GM18526 (cell line): ENCODE results near the gene GAL3ST2.

ENCODE experiments used
- POLR2A ChIP-seq: IDR thresholded peaks from 3 replicates; pipeline ENCODE4 v1.6.1; 2011; ENCODE audit not compliant: insufficient read length; ENCODE audit errors: extremely low read depth

The GAL3ST2 gene

DNA sequence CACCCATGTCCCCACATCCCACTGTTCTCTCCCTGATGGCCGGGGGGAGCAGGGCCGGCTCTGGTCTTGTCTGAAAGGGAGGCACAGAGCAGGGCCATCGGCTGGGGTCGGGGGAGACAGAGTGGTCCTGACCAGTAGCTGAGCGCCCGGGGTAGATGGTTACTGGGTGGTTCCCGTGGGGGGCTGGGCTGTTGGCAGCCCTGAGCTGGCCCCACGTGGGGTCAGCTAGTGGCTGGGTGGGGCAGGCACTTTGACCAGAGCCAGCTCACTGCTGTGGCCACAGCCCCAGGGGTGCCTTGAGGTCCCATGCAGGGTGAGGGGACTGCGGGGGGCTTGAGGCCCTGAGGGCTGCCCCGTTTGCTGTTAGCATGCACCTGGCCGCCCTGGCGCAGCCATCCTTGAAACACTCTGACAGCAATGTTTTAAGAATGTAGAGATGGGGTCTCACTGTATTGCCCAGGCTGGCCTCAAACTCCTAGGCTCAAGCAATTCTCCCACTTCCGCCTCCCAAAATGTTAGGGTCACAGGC, 20.1 kb downstream of the GAL3ST2 start:
- no peak for TF ChIP-seq POLR2A

GRCh38 chr2:241797441-241798080, 20.9 kb downstream of the GAL3ST2 start:
- TF ChIP-seq POLR2A, result no peak

- TF ChIP-seq POLR2A, result no peak
These were observed 21.5 kb downstream of the GAL3ST2 start for GRCh38 chr2:241798081-241798630.

DNA sequence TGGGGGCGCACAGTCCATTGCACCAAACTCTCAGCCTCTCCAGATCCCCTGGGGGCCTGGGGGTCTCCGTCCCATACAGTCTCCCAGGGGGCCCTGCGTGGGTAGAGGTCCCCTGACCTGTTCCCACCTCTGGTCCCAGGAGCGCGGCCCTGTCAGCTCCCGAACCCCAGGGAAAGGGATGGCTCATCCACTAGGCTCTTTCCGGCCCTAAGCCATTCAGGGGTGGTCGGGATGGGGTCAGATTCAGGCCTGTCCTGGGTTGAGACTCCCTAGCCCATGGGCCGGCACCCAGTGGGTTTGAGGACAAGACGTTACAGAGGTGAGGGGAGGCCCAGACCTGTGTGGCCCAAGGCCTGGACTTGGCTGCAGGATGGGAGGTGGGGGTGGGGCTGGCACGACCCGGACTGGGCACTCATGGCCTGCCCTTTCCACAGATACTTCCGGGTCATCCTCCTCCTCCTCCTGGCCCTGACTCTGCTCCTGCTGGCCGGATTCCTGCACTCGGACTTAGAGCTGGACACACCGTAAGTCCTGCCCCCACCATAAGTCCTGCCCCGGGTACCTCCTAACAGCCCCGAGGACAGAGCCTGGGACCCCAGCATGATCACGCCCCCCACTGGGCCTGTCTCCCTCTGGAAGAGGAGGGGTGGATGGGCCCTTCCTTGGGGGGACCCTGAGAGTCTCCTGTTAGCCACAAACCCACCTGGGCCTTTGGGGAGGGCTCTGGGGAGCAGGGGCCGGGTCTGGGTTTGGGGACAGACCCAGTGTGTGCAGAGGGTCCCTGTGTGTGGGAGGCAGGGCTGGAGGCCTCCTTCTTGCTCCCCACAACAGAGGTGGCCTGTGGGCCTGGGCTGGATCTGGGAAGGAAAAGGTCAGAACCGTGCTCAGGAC, 22.3 kb downstream of the GAL3ST2 start:
- no peak for TF ChIP-seq POLR2A

GRCh38 chr2:241799522-241800197, 23.0 kb downstream of the GAL3ST2 start:
- TF ChIP-seq POLR2A, result no peak

DNA sequence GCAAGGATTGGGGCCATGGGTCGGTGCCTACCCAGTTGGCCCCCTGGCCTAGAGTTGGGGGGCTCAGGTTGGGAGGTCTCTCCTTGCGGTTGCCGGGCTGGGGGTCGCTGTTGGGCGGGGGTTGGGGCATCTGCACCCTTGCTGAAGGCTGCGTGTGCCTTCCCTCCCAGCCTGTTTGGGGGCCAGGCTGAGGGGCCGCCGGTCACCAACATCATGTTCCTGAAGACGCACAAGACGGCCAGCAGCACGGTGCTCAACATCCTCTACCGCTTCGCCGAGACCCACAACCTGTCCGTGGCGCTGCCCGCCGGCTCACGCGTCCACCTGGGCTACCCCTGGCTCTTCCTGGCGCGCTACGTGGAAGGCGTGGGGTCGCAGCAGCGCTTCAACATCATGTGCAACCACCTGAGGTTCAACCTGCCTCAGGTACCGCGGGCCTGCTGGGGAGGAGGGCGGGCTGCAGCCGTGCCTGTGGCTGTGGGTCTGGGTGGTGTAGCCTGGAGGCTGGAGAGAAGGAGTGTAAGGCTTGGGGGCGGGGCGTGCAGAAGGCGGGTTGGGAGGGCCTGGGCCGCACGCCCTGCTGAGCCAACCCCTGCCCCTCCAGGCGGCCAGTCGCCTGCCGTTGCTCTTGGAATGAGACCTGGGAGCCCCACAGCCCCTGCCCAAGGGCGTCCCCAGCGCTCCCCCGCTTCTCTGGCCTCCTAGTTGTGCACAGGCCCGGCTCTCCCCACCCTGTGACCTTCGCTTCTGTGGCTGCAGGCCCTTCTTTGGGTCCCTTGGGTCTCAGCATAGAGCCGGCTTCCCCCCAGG, 25.2 kb downstream of the GAL3ST2 start:
- TF ChIP-seq POLR2A, result no peak

GRCh38 chr2:241802421-241803318, 26.0 kb downstream of the GAL3ST2 start:
- no peak for TF ChIP-seq POLR2A

DNA sequence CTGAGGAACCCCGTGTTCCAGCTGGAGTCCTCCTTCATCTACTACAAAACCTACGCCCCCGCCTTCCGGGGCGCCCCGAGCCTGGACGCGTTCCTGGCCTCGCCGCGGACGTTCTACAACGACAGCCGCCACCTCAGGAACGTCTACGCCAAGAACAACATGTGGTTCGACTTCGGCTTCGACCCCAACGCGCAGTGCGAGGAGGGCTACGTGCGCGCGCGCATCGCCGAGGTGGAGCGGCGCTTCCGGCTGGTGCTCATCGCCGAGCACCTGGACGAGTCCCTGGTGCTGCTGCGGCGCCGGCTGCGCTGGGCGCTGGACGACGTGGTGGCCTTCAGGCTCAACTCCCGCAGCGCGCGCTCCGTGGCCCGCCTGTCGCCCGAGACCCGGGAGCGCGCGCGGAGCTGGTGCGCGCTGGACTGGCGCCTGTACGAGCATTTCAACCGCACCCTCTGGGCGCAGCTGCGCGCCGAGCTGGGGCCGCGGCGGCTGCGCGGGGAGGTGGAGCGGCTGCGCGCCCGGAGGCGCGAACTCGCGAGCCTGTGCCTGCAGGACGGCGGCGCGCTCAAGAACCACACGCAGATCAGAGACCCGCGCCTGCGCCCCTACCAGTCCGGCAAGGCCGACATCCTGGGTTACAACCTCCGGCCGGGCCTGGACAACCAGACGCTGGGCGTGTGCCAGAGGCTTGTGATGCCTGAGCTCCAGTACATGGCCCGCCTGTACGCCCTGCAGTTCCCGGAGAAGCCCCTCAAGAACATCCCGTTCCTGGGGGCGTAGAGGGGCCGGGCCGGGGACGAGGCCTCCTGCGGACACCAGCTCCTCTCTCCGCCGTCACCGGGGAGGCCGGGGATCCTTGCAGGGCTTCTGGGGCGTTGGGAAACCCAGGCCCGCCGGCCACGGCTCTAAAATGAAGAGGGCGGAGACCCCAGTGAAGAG, 27.0 kb downstream of the GAL3ST2 start:
- TF ChIP-seq POLR2A, result no peak

DNA sequence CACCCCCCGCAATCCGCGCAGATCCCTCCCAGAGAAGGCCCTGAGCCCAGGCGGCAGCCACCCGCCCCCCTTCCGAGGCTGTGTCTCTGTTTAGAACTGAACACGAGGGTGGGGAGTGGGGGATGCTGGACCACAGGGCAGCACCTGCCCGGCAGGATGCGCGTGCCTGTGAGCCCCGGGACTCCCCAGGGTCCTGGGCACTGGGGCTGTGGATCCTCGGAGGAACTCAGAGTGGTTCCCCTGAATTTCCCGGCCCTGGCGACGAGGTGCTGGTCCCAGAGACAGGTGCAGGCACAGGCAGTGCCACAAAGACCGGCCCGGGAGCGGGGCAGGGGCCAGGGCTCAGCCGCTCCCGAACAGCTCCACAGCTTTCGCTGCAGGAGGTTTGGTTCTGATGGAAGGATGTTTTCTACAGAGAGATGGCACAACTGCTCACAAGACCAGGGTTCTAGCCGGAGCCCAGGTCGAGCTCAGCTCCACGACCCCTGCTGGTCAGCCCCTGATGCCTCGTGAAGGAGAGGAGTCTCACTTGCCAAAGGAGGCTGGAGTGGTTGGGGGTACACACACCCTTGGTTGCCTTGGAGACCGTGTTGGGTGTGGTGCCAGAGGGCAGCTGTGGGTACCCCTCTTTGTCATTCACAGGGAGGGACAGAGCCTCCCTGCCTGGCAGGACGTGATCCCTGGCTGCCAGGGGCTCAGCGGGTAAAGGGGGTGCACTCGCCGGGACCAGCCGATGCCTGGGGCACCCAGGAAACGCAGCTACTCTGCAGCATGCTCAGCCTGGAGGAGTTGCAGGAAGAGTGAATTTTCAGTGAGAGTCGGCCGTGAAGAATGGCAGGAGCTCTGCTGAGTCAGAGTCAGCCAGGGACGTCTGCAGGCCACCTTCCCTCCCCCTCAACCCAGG, 28.0 kb downstream of the GAL3ST2 start:
- TF ChIP-seq POLR2A, result no peak

- TF ChIP-seq POLR2A, result no peak
These were observed 31.6 kb downstream of the GAL3ST2 start for GRCh38 chr2:241808051-241808720.
